ENCODE results near the gene SOS1.
A peak's percentile ranks its signal among the peaks of the same experiment; 100 is the strongest.
"Not testable (repeated sequence)": the region's sequence is repeated elsewhere in the genome, so short reads cannot be mapped to it uniquely, and the experiment has no call there.

The SOS1 gene

GRCh38 chr2:39061280-39061679 lies 59.6 kb downstream of the SOS1 start:
- H3K27ac ChIP-seq (ENCODE audit: low read depth, low read length): no peak overlapping the region
- H3K27me3 ChIP-seq (ENCODE audit: control insufficient read depth, low read length): no peaks in the 10 kb centered on the region
- H3K9me2 ChIP-seq (replicated peaks; ENCODE audit: control insufficient read depth, low read length): no peaks in the 10 kb centered on the region
- peaks cover 21% of the 10 kb centered on the region for H3F3A ChIP-seq (ENCODE audit: control insufficient read depth, insufficient read depth)
- H3K36me3 ChIP-seq (ENCODE audit: control insufficient read depth, low read length): peaks cover 26% of the 10 kb centered on the region
- no peaks in the 10 kb centered on the region for H3K9me3 ChIP-seq (ENCODE audit: control insufficient read depth, insufficient read depth, low read length)
- H3K4me1 ChIP-seq (ENCODE audit: control insufficient read depth, low read length): peaks cover 7% of the 10 kb centered on the region
- no peak overlapping the region for H3K4me3 ChIP-seq (ENCODE audit: low read length)
- H4K20me1 ChIP-seq (ENCODE audit: control insufficient read depth, insufficient read depth, low read depth, low read length): no peaks in the 10 kb centered on the region
- peaks cover 22% of the 10 kb centered on the region for H3K79me2 ChIP-seq (ENCODE audit: control insufficient read depth, low read length)
- no peak overlapping the region for H3K4me2 ChIP-seq (ENCODE audit: low read length)
- no peak for TF ChIP-seq CTCF (IDR thresholded peaks at IDR 0.05; ENCODE audit: low read depth, low read length, poor library complexity, severe bottlenecking)
- no peak for TF ChIP-seq EZH2phosphoT487 (IDR thresholded peaks at IDR 0.05; ENCODE audit: borderline replicate concordance, low read length)

- Histone ChIP-seq H3K9me3 (ENCODE audit: control insufficient read depth, insufficient read depth, low read length) (no peaks in the 10 kb centered on the region), H3K4me1 (ENCODE audit: control insufficient read depth, low read length) (peaks cover 7% of the 10 kb centered on the region), H3F3A (ENCODE audit: control insufficient read depth, insufficient read depth) (peaks cover 15% of the 10 kb centered on the region), H3K9me2 (replicated peaks; ENCODE audit: control insufficient read depth, low read length) (no peaks in the 10 kb centered on the region), H3K27ac (ENCODE audit: low read depth, low read length) (no peak overlapping the region), H3K27me3 (ENCODE audit: control insufficient read depth, low read length) (no peaks in the 10 kb centered on the region), H3K79me2 (ENCODE audit: control insufficient read depth, low read length) (peaks cover 17% of the 10 kb centered on the region), H3K4me2 (ENCODE audit: low read length) (no peak overlapping the region), H3K36me3 (ENCODE audit: control insufficient read depth, low read length) (peaks cover 27% of the 10 kb centered on the region), H3K4me3 (ENCODE audit: low read length) (no peak overlapping the region), H4K20me1 (ENCODE audit: control insufficient read depth, insufficient read depth, low read depth, low read length) (no peaks in the 10 kb centered on the region)
- TF ChIP-seq EZH2phosphoT487 (IDR thresholded peaks at IDR 0.05; ENCODE audit: borderline replicate concordance, low read length) (no peak), CTCF (IDR thresholded peaks at IDR 0.05; ENCODE audit: low read depth, low read length, poor library complexity, severe bottlenecking) (peak; percentile 65)
Measured at GRCh38 chr2:39059366-39059952, 61.4 kb downstream of the SOS1 start.

- Histone ChIP-seq H3K27me3 (ENCODE audit: control insufficient read depth, low read length) (no peaks in the 10 kb centered on the region), H3K9me2 (replicated peaks; ENCODE audit: control insufficient read depth, low read length) (no peaks in the 10 kb centered on the region), H3K4me3 (ENCODE audit: low read length) (no peak overlapping the region), H3K27ac (ENCODE audit: low read depth, low read length) (no peak overlapping the region), H3K36me3 (ENCODE audit: control insufficient read depth, low read length) (peaks cover 41% of the 10 kb centered on the region), H4K20me1 (ENCODE audit: control insufficient read depth, insufficient read depth, low read depth, low read length) (no peaks in the 10 kb centered on the region), H3F3A (ENCODE audit: control insufficient read depth, insufficient read depth) (peaks cover 15% of the 10 kb centered on the region), H3K9me3 (ENCODE audit: control insufficient read depth, insufficient read depth, low read length) (no peaks in the 10 kb centered on the region), H3K4me1 (ENCODE audit: control insufficient read depth, low read length) (peaks cover 7% of the 10 kb centered on the region), H3K79me2 (ENCODE audit: control insufficient read depth, low read length) (peaks cover 14% of the 10 kb centered on the region), H3K4me2 (ENCODE audit: low read length) (no peak overlapping the region)
- no peak for TF ChIP-seq EZH2phosphoT487 (IDR thresholded peaks at IDR 0.05; ENCODE audit: borderline replicate concordance, low read length)
- TF ChIP-seq CTCF (IDR thresholded peaks at IDR 0.05; ENCODE audit: low read depth, low read length, poor library complexity, severe bottlenecking): no peak
Measured at GRCh38 chr2:39058101-39058500, 62.8 kb downstream of the SOS1 start.

- H3K4me1 ChIP-seq (ENCODE audit: control insufficient read depth, low read length); H3K9me3 ChIP-seq (ENCODE audit: control insufficient read depth, insufficient read depth, low read length); H3K27ac ChIP-seq (ENCODE audit: low read depth, low read length); H3K79me2 ChIP-seq (ENCODE audit: control insufficient read depth, low read length); H3K4me3 ChIP-seq (ENCODE audit: low read length); H4K20me1 ChIP-seq (ENCODE audit: control insufficient read depth, insufficient read depth, low read depth, low read length); H3K9me2 ChIP-seq (replicated peaks; ENCODE audit: control insufficient read depth, low read length); H3F3A ChIP-seq (ENCODE audit: control insufficient read depth, insufficient read depth); H3K27me3 ChIP-seq (ENCODE audit: control insufficient read depth, low read length); H3K4me2 ChIP-seq (ENCODE audit: low read length): not testable (repeated sequence)
- H3K36me3 ChIP-seq (ENCODE audit: control insufficient read depth, low read length): peaks cover 63% of the 10 kb centered on the region
Measured at GRCh38 chr2:39052665-39053064, 68.2 kb downstream of the SOS1 start.
